ENCODE measurements around the gene GUCY2C.

DNA sequence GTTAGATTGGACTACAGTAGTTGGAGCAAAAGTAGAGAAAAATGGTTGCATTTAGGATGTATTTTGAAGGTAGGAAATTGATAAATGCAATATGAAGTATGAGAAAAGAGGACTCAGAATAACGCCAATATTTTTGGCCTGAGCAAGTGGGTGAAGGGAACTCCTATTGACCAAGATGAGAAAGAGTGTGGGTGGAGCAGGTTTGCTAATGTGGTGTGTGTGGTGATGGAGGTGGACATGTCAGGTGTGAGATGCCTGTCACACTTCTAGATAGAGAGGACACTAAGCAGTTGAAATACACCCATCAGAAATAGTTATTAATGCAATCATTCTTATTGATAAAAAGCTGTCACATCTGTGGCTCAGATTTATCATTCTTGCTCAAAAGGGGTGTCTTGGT lies 7.3 kb downstream of the GUCY2C start:
- TF ChIP-seq, protein P1, sequence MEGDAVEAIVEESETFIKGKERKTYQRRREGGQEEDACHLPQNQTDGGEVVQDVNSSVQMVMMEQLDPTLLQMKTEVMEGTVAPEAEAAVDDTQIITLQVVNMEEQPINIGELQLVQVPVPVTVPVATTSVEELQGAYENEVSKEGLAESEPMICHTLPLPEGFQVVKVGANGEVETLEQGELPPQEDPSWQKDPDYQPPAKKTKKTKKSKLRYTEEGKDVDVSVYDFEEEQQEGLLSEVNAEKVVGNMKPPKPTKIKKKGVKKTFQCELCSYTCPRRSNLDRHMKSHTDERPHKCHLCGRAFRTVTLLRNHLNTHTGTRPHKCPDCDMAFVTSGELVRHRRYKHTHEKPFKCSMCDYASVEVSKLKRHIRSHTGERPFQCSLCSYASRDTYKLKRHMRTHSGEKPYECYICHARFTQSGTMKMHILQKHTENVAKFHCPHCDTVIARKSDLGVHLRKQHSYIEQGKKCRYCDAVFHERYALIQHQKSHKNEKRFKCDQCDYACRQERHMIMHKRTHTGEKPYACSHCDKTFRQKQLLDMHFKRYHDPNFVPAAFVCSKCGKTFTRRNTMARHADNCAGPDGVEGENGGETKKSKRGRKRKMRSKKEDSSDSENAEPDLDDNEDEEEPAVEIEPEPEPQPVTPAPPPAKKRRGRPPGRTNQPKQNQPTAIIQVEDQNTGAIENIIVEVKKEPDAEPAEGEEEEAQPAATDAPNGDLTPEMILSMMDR (IDR thresholded peaks at IDR 0.05; ENCODE audit: insufficient read depth, low read length, poor library complexity, severe bottlenecking) = no peak
- no peak for TF ChIP-seq EZH2phosphoT487 (conservative IDR thresholded peaks at IDR 0.05; ENCODE audit: low read length)

Measured in SU-DHL-6 (cell line).